Epithelial cell of proximal tubule (primary cell): Measurements from ENCODE around the gene SORBS2. TPM values are rescaled to one million over a fixed set of nuclear protein-coding genes. Genes with fewer than 3 reads are reported as not detected.

ENCODE experiments used
- DNase-seq: peaks from one replicate; pipeline ENCODE4 v3.0.0-alpha.2; 2011; ENCODE audit warnings: low read depth
- H3K4me3 ChIP-seq: 2 replicates; pipeline ENCODE4 v1.5.1; 2011; ENCODE audit warnings: low read depth, mild to moderate bottlenecking, low read length
- CTCF ChIP-seq: conservative IDR thresholded peaks from 2 replicates; pipeline ENCODE4 v1.5.1; 2012; ENCODE audit warnings: low read depth, mild to moderate bottlenecking, low read length
- total RNA-seq: library from RNA; depleted of rRNA; stranded (reverse); fragments of >200 nt; gene quantifications from 2 replicates; pipeline ENCODE4 v1.2.3, GENCODE V29; 2015

Gene SORBS2
- total RNA-seq, 1 donor from 2014 or later, result 11.6 TPM

GRCh38 chr4:185625503-185625902 is 186.5 kb downstream of the SORBS2 start:
- no peak overlapping the region for H3K4me3 ChIP-seq
- no peak for DNase-seq
- no peak for TF ChIP-seq CTCF

GRCh38 chr4:185624259-185624589 is 187.8 kb downstream of the SORBS2 start:
- no peak for DNase-seq
- no peak for TF ChIP-seq CTCF

GRCh38 chr4:185623444-185624258 is 188.3 kb downstream of the SORBS2 start:
- H3K4me3 ChIP-seq, result no peak overlapping the region
- DNase-seq, result no peak
- no peak for TF ChIP-seq CTCF

More at GRCh38 chr4:185624259-185624589, 187.8 kb downstream of the SORBS2 start:
- no peak overlapping the region for H3K4me3 ChIP-seq

- no peak overlapping the region for H3K4me3 ChIP-seq
- TF ChIP-seq CTCF, result no peak
- DNase-seq, result no peak
Measured at GRCh38 chr4:185608185-185608584, 203.8 kb downstream of the SORBS2 start.

- no peak overlapping the region for H3K4me3 ChIP-seq
- DNase-seq, result no peak
- TF ChIP-seq CTCF, result no peak
Measured at GRCh38 chr4:185602397-185602796, 209.6 kb downstream of the SORBS2 start.

GRCh38 chr4:185600801-185601434 is 211.1 kb downstream of the SORBS2 start:
- DNase-seq, result no peak
- no peak overlapping the region for H3K4me3 ChIP-seq
- TF ChIP-seq CTCF, result no peak
